MM.1S (cell line): Measurements from ENCODE around the gene ARMCX4.
"Not testable (repeated sequence)": the region's sequence is repeated elsewhere in the genome, so short reads cannot be mapped to it uniquely, and the experiment has no call there.

Source experiments
- DNase-seq: peaks from one replicate; pipeline ENCODE4 v3.0.0-alpha.2; 2015
- H2AFZ ChIP-seq: fragments of 300-600 bp; sonication (generic); 2 replicates; pipeline ENCODE4 v1.6.0; 2016; ENCODE audit warnings: antibody characterized with exemption, low read length
- H3F3A ChIP-seq: fragments of 300-600 bp; sonication (generic); 2 replicates; pipeline ENCODE4 v1.6.1; 2016; ENCODE audit warnings: mild to moderate bottlenecking, antibody characterized with exemption, low read length, moderate library complexity, mixed read lengths; ENCODE audit not compliant: insufficient read depth
- H3K27ac ChIP-seq: fragments of 300-600 bp; sonication (generic); 2 replicates; pipeline ENCODE4 v1.5.1; 2016; ENCODE audit warnings: mild to moderate bottlenecking, low read length
- H3K27me3 ChIP-seq: fragments of 300-600 bp; sonication (generic); replicated peaks from 2 replicates; pipeline ENCODE4 v1.6.0; 2016; ENCODE audit warnings: low read length; ENCODE audit not compliant: insufficient read depth
- H3K36me3 ChIP-seq: fragments of 300-600 bp; sonication (generic); replicated peaks from 2 replicates; pipeline ENCODE4 v1.6.1; 2016; ENCODE audit warnings: mild to moderate bottlenecking, low read length, mixed read lengths; ENCODE audit not compliant: insufficient read depth
- H3K4me1 ChIP-seq: fragments of 300-600 bp; sonication (generic); 2 replicates; pipeline ENCODE4 v1.6.1; 2016; ENCODE audit warnings: low read length, mixed read lengths
- H3K4me2 ChIP-seq: fragments of 300-600 bp; sonication (generic); 2 replicates; pipeline ENCODE4 v1.6.0; 2016; ENCODE audit warnings: low read depth, low read length
- H3K4me3 ChIP-seq: fragments of 300-600 bp; sonication (generic); 2 replicates; pipeline ENCODE4 v1.5.1; 2016; ENCODE audit warnings: low read length, mixed read lengths
- H3K79me2 ChIP-seq: fragments of 300-600 bp; sonication (generic); 2 replicates; pipeline ENCODE4 v1.6.1; 2016; ENCODE audit warnings: mixed run types, low read length, mixed read lengths
- H3K9ac ChIP-seq: fragments of 300-600 bp; sonication (generic); 2 replicates; pipeline ENCODE4 v1.6.1; 2016; ENCODE audit warnings: low read length, mixed read lengths
- H3K9me2 ChIP-seq: fragments of 300-600 bp; sonication (generic); replicated peaks from 2 replicates; pipeline ENCODE4 v1.6.1; 2016; ENCODE audit warnings: mild to moderate bottlenecking, low read length, mixed read lengths; ENCODE audit not compliant: insufficient read depth
- H3K9me3 ChIP-seq: fragments of 300-600 bp; sonication (generic); replicated peaks from 2 replicates; pipeline ENCODE4 v1.6.1; 2016; ENCODE audit warnings: mild to moderate bottlenecking, low read length, mixed read lengths; ENCODE audit not compliant: insufficient read depth
- H4K20me1 ChIP-seq: fragments of 300-600 bp; sonication (generic); 2 replicates; pipeline ENCODE4 v1.6.1; 2016; ENCODE audit warnings: mild to moderate bottlenecking, low read length, moderate library complexity, mixed read lengths; ENCODE audit not compliant: insufficient read depth
- CTCF ChIP-seq: fragments of 300-600 bp; sonication (generic); IDR thresholded peaks from 2 replicates; pipeline ENCODE4 v1.5.1; 2016; ENCODE audit warnings: antibody characterized with exemption, low read length, mixed read lengths
- EZH2 ChIP-seq: fragments of 300-600 bp; sonication (generic); optimal IDR thresholded peaks from 2 replicates; pipeline ENCODE3; 2017; ENCODE audit warnings: low read depth, mild to moderate bottlenecking, antibody characterized with exemption, low read length, mixed read lengths
- EZH2phosphoT487 ChIP-seq: fragments of 300-600 bp; sonication (generic); IDR thresholded peaks from 2 replicates; pipeline ENCODE4 v1.6.1; 2018; ENCODE audit warnings: antibody characterized with exemption, low read length

ARMCX4 gene

GRCh38 chrX:101491943-101492342 is 6.7 kb downstream of the ARMCX4 start:
- no peaks in the 10 kb centered on the region for H3K9me3 ChIP-seq

GRCh38 chrX:101493225-101493624 is 8.0 kb downstream of the ARMCX4 start:
- TF ChIP-seq EZH2phosphoT487 (no peak), EZH2 (no peak), CTCF (no peak)

More at GRCh38 chrX:101491943-101492342, 6.7 kb downstream of the ARMCX4 start:
- no peak overlapping the region for H3K4me2 ChIP-seq
- H3K4me1 ChIP-seq, result no peaks in the 10 kb centered on the region
- no peak overlapping the region for H3K4me3 ChIP-seq
- H3K36me3 ChIP-seq, result no peaks in the 10 kb centered on the region
- H3K27ac ChIP-seq, result no peak overlapping the region
- DNase-seq, result no peak
- no peak overlapping the region for H3K9ac ChIP-seq
- TF ChIP-seq CTCF (no peak), EZH2 (no peak)
- no peak overlapping the region for H2AFZ ChIP-seq
- H3F3A ChIP-seq, result no peaks in the 10 kb centered on the region
- H3K79me2 ChIP-seq, result no peaks in the 10 kb centered on the region
- no peaks in the 10 kb centered on the region for H3K27me3 ChIP-seq
- H4K20me1 ChIP-seq, result no peaks in the 10 kb centered on the region
- no peaks in the 10 kb centered on the region for H3K9me2 ChIP-seq

GRCh38 chrX:101502929-101503328 is 17.7 kb downstream of the ARMCX4 start:
- not testable (repeated sequence) for H3K4me3 ChIP-seq, H3F3A ChIP-seq, H3K36me3 ChIP-seq, H3K4me2 ChIP-seq, H3K27me3 ChIP-seq, H3K9ac ChIP-seq, H3K79me2 ChIP-seq, H3K27ac ChIP-seq, H3K9me2 ChIP-seq, H4K20me1 ChIP-seq, H2AFZ ChIP-seq, H3K9me3 ChIP-seq, H3K4me1 ChIP-seq, DNase-seq

More at GRCh38 chrX:101493225-101493624, 8.0 kb downstream of the ARMCX4 start:
- H3K79me2 ChIP-seq, result no peaks in the 10 kb centered on the region
- no peak overlapping the region for H3K9ac ChIP-seq
- no peak overlapping the region for H3K4me2 ChIP-seq
- H2AFZ ChIP-seq, result no peak overlapping the region
- no peak overlapping the region for H3K4me3 ChIP-seq
- H3K36me3 ChIP-seq, result no peaks in the 10 kb centered on the region
- H3K9me3 ChIP-seq, result no peaks in the 10 kb centered on the region
- no peak overlapping the region for H3K27ac ChIP-seq
- DNase-seq, result no peak
- no peaks in the 10 kb centered on the region for H3K4me1 ChIP-seq
- no peaks in the 10 kb centered on the region for H3K9me2 ChIP-seq
- H4K20me1 ChIP-seq, result no peaks in the 10 kb centered on the region
- H3K27me3 ChIP-seq, result no peaks in the 10 kb centered on the region
- no peaks in the 10 kb centered on the region for H3F3A ChIP-seq

- Histone ChIP-seq H3K4me3 (no peak overlapping the region), H3K9me3 (no peaks in the 10 kb centered on the region), H3F3A (no peaks in the 10 kb centered on the region), H2AFZ (no peak overlapping the region), H3K9ac (no peak overlapping the region), H4K20me1 (no peaks in the 10 kb centered on the region), H3K79me2 (no peaks in the 10 kb centered on the region), H3K4me1 (no peaks in the 10 kb centered on the region), H3K36me3 (no peaks in the 10 kb centered on the region), H3K9me2 (no peaks in the 10 kb centered on the region), H3K27ac (no peak overlapping the region), H3K4me2 (no peak overlapping the region), H3K27me3 (no peaks in the 10 kb centered on the region)
- TF ChIP-seq EZH2, result no peak
- DNase-seq, result no peak
Measured at GRCh38 chrX:101507372-101507771, 22.1 kb downstream of the ARMCX4 start.
